Stimulated activated CD4-positive, alpha-beta T cell treated with anti-CD3 and anti-CD28 coated beads, TNF-alpha, amount 100 ng/mL, for 24 hours (primary cell): ENCODE measurements around the gene NAALADL1.
A peak's percentile ranks its signal among the peaks of the same experiment; 100 is the strongest.

ENCODE experiments used
- DNase-seq, 3 experiments: peaks; one replicate each; pipeline ENCODE4 v3.0.0-alpha.2; 2020; ENCODE audit warnings: low read depth in 3 of 3

NAALADL1 gene, protein sequence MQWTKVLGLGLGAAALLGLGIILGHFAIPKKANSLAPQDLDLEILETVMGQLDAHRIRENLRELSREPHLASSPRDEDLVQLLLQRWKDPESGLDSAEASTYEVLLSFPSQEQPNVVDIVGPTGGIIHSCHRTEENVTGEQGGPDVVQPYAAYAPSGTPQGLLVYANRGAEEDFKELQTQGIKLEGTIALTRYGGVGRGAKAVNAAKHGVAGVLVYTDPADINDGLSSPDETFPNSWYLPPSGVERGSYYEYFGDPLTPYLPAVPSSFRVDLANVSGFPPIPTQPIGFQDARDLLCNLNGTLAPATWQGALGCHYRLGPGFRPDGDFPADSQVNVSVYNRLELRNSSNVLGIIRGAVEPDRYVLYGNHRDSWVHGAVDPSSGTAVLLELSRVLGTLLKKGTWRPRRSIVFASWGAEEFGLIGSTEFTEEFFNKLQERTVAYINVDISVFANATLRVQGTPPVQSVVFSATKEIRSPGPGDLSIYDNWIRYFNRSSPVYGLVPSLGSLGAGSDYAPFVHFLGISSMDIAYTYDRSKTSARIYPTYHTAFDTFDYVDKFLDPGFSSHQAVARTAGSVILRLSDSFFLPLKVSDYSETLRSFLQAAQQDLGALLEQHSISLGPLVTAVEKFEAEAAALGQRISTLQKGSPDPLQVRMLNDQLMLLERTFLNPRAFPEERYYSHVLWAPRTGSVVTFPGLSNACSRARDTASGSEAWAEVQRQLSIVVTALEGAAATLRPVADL

DNA sequence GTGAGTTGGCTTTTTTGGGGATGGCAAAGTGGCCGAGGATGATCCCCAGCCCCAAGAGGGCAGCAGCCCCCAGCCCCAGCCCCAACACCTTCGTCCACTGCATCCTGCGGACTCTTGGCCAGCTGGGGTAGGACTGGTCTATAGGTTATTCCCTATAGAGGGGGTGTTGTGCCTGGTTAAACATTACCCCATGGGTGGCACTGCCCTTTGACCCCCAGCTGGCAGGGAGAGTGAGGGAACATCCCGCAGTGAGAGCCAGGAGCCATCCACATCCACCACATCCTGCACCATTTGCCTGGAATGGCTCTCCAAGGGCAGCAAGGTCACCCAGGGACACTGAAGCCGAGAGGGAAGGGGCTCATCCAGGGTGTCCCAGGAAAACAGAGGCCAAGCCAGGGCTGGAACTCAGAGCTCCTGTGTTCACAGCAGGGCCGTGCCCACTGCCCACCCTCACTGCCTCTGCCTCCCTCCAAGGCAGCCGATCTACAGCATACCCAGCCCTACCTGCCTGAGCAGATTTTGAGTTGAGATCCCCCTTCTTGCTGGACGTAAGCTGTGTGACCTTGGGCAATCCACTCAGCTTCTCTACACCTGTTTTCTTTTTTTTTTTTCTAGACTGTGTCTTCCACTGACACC, at the start of gene NAALADL1:
Gene NAALADL1 (minus strand): TSS at position 135 of the 636 bp plus-strand sequence. CDS start 32 bp downstream, at position 103.
- DNase-seq: no peak

GRCh38 chr11:65107751-65108468, 49.6 kb upstream of the NAALADL1 start:
- no peak for DNase-seq

GRCh38 chr11:65107078-65107477, 48.7 kb upstream of the NAALADL1 start:
- no peak for DNase-seq

DNA sequence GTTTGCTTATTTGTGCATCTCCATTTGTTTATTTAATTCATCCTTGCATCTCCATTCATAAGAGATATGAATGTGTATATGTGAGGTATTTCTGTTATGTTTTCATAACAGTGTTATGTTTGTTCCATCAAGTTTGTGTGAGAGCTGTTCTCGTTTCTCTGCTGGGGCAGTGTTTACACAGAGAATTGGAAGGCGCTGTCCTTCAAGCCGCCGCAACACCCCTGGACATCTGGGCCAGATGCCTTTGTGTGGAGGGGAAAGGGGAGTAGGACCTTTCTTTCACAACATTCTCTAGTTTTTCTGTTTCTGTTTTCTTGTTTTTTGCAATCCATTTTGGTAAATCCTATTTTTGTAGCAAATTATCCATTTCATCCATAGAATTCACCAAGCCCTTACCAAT, 46.3 kb upstream of the NAALADL1 start:
- no peak for DNase-seq

- DNase-seq: no peak
Measured at GRCh38 chr11:65103476-65103875, 45.1 kb upstream of the NAALADL1 start.

DNA sequence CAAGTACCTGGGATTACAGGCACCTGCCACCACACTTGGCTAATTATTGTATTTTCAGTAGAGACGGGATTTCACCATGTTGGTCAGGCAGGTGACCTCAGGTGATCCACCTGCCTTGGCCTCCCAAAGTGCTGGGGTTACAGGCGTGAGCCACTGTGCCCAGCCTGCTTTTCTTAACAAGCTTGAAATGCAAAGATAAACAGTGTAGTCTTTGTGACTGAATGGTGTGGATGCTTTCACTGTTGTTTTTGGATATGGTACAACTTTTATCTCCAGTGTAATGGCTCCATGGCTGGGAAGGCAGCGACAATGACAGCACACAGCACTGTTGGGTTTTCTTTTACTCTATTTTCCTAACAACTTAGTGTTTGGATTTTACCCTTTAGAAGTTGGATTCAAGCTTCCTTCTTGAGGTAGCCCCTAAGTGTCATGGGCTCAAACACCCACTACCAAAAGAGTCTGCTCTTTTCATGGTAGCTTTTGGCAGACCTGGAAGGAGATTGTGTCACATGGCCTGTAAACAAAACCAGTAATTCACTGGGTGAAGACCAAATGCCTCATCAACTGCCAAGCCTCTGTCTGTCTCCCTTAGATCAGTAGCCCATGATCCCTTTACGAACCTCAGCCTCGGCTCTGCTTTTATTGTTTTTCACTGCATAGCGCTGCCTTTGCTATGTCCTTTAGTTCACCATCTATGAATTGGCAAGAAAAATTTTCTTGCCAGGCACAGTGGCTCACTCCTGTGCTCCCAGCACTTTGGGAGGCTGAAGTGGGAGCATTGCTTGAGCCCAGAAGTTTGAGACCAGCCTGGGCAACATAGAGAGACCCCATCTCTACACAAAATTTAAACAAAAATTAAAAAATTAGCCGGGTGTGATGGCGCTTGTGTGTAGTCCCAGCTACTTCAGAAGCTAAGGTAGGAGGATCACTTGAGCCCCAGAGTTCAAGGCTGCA, 44.1 kb upstream of the NAALADL1 start:
- no peak for DNase-seq

DNA sequence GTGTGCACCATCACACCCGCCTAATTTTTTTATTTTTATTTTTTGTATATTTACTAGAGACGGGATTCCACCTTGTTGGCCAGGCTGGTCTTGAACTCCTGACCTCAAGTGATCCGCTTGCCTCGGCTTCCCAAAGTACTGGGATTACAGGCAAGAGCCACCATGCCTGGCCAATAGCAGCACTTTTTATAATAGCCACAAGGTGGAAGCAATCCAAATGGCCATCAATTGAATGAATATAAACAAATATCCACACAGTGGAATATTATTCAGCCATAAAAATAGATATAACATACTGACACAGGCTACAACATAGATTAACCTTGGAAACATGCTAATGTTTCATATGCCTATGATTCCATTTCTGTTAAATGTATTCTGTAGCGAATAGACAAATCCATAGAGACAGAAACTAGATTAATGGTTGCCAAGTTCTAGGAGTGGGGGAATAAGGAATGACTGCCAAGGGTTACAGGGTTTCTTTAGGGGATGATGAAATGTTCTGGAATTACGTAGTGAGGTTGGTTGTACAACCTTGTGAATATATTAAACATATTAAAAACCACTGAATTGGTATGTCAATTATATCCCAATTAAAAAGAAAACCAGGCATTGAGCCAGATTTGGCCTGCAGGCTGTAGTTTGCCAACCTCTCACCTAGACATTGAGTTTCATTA, 42.5 kb upstream of the NAALADL1 start:
- no peak for DNase-seq

- no peak for DNase-seq
Measured at GRCh38 chr11:65096926-65097325, 38.6 kb upstream of the NAALADL1 start.

DNA sequence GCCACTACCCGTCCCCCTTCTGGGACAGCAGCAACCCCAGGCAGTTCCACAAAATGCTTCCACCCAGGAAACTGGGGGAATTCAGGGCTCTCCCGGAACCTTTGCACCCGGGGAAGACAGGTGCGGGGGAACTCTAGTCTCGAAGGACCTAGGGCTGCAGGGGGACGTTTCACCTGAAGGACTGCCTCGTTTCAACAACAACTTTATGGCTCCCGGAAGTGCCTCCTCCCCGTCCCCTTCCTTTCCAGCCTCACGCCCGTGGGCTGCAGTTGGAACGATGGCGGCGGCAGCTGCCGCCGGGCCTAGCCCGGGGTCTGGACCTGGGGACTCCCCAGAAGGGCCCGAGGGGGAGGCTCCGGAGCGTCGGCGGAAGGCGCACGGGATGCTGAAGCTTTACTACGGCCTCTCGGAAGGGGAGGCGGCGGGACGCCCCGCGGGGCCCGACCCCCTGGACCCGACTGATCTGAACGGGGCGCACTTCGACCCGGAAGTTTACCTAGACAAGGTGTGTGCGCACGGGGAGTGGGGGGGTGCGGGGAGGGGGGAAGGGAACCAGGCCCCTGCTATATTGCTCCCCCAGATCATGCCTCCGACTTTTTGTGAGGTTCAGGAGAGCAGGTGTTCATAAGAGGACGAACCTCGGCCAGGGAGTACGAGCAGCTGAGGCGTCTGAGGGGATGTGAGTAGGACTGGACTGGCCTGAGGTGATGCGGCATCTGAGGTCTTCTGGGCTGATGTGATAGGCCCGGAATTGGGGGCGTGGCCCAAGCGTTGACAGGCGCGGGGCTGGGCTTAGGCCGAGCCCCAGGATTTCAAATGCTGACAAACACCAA, 37.8 kb upstream of the NAALADL1 start, which contains the start of gene VPS51:
Gene VPS51 (plus strand): TSS at position 241 of the 833 bp plus-strand sequence. CDS start 37 bp downstream, at position 278.
- DNase-seq: peak; percentile 72 to 84 (median 77)

DNA sequence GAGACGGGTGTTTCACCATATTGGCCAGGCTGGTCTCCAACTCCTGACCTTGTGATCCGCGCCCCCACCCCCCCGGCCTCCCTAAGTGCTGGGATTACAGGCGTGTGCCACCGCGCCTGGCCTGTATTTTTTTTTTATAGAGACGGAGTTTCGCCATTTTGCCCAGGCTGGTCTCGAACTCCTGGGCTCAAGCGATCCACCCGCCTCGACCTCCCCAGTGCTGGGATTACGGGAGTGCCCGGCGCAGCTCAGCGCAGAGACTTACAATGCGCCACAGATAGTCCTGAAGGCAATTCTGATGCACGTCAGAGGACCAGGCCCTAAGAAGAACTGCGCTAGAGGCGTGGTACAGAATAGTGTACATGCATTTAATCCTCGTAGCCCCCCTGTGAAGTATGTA, 37.1 kb upstream of the NAALADL1 start:
- DNase-seq: no peak

DNA sequence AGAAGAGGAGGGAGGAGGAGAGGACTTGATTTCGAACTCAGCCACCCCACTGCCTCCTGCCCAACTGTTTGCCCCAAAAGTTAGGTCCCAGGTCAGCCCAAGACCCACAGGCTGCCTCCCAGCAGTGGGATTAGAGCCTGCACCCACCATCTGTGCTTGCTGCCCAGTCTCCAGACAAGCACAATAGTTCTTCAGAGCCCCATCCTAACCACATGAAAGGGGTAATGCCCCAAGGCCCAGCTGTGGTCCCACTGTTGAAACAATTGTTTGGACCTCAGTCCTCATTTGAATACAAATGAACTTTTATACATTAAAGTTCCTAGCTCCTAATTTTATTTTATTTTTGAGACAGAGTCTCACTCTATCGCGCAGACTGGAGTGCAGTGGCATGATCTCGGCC, 32.3 kb upstream of the NAALADL1 start:
- no peak for DNase-seq

GRCh38 chr11:65089621-65090020, 31.3 kb upstream of the NAALADL1 start:
- DNase-seq: no peak

DNA sequence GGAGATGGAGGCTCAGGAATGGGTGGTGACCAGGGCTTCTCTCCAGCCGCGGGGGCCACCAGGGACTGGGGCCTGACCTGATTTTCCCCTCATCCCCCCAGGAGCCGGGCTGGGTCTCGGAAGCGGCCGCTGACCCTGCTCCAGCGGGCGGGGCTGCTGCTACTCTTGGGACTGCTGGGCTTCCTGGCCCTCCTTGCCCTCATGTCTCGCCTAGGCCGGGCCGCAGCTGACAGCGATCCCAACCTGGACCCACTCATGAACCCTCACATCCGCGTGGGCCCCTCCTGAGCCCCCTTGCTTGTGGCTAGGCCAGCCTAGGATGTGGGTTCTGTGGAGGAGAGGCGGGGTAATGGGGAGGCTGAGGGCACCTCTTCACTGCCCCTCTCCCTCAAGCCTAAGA, 29.5 kb upstream of the NAALADL1 start:
- no peak for DNase-seq

- no peak for DNase-seq
Measured at GRCh38 chr11:65087216-65087615, 28.9 kb upstream of the NAALADL1 start.

GRCh38 chr11:65086809-65087208, 28.5 kb upstream of the NAALADL1 start:
- no peak for DNase-seq

GRCh38 chr11:65085446-65085845, 27.1 kb upstream of the NAALADL1 start:
- DNase-seq: no peak

GRCh38 chr11:65084598-65085375, 26.4 kb upstream of the NAALADL1 start:
- no peak for DNase-seq
